GM21737 (cell line): Measurements from ENCODE around the gene BMP2K.
"Not testable (repeated sequence)": the region's sequence is repeated elsewhere in the genome, so short reads cannot be mapped to it uniquely, and the experiment has no call there.

Experiments
- ATAC-seq: cut with Tn5 transposase; IDR thresholded peaks from one replicate; pipeline ENCODE4 v1.9.1; 2021; ENCODE audit warnings: mild to moderate bottlenecking, moderate library complexity; ENCODE audit not compliant: unreplicated experiment

The BMP2K gene

DNA sequence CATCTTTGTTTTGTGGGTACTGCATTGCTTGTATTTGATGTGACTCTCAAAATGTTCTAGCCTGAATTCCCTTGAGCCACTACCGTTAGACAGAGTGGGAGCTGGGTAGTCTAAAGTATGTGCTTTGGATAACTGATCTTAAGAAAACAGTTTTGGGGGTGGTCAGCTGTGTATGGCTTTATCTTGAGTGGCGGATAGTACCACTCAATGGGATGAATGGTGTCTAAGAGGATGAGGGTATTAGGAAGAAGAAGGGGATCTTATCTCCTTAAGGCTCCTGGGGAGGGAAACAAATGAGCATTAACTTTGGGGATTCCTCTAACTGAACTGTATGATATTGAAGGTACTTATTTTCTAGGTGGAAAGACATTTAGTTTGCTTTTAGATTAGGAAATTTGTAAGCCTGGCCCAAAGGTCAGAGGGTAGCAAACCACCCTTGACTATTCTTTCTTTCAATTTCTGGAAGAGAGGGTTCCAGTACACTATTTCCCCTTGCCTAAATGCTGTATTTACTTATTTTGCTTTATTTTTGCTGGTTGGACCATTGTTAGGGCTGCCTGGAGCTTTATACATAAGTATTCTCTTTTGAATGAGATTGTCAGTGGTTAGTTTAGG, 11.3 kb downstream of the BMP2K start:
- no peak for ATAC-seq

DNA sequence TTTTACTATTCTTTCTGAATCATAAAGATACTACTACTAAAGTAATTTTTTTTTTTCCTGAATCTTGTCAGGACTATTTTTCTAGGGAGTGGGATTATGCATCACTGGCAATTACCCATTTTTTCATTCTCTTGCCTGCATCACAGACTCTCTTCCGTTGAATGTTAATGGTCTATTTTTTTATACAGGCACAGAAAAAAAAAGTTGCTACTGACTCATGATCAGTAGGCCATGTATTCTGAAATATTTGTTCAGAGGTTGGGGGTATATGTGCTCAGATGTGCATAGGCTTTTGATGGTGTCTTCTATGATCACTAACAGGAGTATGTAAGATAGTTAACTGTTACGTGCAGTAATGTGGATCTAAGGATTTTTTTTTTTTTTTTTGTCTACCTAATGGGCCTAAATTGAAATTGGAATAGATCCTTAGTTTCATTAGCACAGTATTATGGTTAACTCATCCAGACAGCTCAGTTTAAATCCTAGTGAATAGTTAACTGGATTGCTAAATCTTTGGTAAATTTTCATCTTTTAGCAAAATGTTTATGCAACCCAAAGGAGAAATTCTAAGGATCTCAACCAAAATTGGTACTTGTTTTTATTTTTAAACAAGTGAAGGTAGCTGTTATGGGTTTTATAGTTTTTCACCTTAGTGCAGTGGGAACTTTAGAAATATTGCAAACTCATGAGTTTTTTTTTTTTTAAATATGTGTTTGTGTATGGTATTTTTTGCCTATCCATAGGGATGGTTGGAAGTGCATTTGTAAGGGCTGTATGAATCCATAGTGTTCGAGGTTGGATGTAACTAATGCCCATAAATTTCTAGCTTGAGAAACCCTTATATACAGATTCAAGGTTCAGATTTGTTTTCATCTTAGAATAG, 12.1 kb downstream of the BMP2K start:
- no peak for ATAC-seq

DNA sequence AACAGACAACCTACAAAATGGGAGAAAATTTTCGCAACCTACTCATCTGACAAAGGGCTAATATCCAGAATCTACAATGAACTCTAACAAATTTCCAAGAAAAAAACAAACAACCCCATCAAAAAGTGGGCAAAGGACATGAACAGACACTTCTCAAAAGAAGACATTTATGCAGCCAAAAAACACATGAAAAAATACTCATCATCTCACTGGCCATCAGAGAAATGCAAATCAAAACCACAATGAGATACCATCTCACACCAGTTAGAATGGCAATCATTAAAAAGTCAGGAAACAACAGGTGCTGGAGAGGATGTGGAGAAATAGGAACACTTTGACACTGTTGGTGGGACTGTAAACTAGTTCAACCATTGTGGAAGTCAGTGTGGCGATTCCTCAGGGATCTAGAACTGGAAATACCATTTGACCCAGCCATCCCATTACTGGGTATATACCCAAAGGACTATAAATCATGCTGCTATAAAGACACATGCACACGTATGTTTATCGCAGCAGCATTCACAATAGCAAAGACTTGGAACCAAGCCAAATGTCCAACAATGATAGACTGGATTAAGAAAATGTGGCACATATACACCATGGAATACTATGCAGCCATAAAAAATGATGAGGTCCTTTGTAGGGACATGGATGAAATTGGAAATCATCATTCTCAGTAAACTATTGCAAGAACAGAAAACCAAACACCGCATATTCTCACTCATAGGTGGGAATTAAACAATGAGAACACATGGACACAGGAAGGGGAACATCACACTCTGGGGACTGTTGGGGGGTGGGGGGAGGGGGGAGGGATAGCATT, 19.7 kb downstream of the BMP2K start:
- ATAC-seq, result not testable (repeated sequence)

DNA sequence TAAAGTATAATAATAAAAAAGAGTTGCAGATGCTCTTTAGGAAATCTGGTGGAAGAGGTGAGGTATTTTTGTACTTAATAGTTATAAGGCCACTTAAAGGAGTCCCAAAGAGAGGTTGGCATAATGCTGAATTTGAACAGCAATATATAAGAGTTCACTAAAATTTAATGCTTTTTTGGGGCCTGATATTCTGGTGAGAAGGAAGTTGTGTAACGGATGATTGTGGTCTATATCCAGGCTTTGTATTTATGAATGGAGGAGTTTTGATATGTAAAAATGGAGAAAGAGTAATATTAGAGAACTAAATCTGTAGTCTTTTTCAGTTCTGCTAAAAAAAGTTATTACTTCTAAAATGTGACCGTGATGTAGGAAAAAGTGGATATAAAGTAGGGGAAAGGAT, 20.4 kb downstream of the BMP2K start:
- no peak for ATAC-seq

DNA sequence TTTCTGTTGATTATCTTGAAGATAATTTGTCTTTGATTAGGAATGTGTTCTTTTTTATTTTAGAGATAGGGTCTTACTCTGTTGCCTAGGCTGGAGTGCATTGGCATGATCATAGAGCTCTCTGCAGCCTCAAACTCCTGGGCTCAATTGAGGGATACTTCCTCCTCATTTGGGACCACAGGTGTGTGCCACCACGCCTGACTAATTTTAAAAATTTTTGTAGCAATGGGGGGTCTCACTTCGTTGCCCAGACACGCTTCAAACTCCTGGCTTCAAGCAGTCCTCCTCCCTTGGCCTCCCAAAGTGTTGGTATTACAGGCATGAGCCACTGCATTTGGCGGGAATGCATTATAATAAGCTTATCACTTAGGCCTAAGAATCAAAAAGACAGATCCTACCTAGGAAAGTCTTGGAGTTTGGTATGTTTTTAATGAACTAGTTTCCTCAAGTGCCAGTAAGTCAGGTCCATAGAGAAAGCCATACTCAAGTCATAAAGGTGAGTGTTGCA, 21.7 kb downstream of the BMP2K start:
- no peak for ATAC-seq

DNA sequence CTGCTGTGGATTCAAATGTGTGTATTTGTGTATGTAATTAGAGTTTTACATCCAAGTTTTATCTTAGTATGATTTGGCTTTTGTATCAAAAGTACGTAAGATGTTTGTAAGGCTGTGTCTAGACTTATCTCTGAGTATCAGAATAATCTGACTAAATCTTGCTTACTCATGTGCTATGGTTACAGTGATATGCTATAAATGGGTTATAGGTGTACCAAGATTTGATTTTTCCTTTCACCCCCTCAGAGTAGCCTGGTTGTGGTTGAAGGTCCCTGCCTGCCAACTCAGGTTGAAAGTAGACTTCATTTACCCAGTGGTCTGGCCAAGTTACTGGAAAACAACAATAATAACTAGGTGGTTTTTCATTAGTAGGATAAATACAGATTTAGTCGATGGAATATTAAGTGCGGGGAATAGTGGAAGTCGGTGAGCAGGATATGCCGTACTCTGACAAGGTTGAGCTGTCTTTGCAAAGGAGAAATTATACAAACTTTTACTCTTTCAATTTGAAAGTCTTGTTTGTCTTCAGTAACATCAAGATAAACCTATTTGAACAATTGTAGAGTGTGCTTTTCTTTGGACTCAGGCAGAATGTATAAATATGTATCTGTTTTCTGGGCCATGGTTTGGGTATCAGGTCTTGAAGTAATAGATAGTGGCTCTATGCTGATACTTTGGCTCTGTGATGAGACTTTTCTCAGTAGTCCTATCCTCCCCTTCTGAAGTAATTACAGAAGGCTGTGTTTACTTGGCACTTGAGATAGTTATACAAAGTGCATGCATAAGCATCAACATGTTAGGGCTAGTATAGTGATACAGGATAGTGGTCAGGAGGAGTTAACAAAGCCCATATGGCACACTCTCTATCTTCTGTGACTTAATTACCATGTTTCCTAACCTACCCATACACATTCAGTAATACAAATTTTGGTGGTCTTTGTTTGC, 23.7 kb downstream of the BMP2K start:
- ATAC-seq, result no peak

DNA sequence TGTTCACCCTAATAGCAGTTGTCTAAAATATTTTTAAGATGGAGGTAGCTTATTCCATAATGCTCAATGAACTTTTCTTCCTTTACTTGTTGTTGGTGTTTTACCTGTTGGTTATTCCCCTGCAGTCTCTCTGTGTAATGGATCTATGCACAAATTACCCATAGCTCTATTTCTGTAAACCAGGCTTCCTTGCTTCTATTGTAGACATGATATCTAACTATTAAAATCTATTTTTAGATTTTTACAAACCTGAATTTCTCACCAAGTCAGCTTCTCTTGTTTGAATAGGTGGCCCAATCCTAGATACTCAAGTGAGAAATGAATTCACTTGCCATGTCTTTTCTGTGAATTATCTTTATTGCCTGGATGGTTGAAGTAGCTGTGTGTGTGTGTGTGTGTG, 24.8 kb downstream of the BMP2K start:
- no peak for ATAC-seq

DNA sequence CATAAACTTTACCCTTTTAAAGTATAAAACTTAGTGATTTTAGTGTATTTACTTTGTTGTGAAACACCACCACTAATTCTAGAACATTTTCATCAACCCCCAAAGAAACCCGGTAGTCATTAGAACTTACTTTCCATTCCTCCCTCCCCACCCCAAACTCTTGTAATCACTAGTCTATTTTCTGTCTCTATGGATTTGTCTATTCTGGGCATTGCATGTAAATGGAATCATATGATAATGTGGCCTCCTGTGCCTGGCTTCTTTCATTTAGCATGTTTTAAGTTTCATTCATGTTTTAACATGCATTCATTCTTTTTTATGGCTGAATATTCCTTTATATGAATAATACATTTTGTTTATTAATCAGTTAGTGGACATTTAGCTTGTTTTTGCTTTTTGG, 27.8 kb downstream of the BMP2K start:
- ATAC-seq, result no peak

DNA sequence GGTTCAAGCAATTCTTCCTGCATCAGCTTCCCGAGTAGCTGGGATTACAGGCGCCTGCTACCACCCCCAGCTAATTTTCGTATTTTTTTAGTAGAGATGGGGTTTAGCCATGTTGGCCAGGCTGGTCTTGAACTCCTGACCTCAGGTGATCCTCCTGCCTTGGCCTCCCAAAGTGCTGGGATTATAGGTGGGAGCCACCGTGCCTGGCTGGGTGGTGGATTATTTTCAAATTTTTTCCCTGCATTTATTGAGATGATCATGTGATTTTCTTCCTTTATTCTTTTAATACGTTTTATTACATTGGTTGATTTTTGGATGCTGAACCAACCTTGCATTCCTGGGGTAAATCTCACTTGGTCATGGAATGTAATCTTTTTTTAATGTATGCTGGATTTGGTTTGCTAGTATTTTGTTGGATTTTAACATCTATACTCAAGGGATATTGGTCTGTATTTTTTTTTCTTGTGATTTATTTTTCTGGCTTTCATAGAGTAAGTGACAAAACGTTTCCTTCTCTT, 30.9 kb downstream of the BMP2K start:
- ATAC-seq, result no peak

DNA sequence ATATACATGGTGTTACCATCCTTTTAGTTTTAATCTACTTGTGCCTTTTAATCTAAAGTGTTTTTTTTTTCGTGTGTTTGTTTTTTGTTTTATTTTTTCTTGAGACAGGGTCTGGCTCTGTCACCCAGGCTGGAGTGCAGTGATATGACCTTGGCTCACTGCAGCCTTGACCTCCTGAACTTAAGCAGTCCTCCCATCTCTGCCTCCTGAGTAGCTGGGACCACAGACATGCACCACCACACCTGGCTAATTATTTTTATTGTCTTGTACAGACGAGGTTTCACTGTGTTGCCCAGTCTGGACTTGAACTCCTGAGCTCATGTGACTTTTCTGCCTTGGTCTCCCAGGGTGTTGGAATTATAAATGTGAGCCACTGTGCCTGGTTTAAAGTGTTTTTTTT, 33.1 kb downstream of the BMP2K start:
- no peak for ATAC-seq

DNA sequence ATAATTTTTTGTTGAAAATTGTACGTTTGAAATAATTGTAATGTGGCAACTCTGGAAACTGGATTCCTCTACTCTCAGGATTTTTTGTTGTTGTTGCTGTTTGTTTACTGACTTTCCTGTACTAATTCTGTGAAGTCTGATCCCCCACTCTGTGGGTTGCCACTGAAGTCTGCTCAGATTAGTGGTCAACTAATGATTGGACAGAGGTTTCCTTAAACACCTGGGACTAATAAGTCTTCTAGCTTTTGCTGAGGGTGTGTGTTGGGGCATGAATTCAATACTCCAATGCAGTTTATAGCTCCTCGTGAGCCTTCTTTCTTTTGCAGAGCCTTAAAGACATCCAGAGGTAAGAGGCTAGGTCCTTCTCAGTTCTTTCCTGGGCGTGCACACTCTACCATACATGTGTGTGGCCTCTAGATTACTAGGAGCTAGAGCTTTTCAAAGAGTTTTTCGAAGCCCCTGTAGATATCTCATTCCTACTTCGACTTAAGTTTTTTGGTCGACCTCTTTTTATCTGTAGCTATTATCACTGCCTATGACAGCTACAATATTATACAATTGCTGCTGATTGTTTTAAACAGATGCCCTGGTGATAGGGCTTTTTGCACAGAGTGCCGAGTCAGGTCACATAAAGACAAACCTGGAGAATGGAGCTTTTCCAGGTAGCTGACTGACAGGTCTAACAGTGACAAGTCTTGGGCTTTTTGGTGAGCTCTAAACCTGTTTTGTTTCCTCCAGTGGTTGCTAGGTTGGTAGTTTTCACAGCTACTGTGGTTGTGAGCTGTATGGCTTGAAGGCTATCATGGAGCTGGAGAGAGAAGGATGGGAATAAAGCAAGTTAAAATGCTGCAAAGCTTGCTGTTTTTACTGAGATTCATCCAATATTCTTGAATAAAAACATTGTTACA, 34.0 kb downstream of the BMP2K start:
- no peak for ATAC-seq

DNA sequence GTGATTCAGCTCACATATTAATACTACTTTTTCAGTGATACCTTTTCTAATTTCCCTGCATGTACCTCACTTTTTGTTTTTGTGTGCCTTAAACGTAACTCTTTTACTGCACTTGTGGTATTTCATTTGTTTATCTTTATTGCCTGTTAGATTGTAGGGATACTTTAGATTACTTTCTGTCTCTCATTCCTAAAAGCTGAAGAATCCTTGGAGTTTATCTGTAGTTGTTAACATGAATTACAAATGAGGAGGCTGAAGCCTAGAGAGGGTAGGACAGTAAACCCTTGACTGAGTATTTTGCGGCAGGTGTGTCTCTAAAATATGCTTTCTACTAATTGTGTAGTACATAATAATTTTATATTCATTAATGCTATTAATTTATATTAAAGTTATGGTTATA, 34.9 kb downstream of the BMP2K start:
- ATAC-seq, result no peak

DNA sequence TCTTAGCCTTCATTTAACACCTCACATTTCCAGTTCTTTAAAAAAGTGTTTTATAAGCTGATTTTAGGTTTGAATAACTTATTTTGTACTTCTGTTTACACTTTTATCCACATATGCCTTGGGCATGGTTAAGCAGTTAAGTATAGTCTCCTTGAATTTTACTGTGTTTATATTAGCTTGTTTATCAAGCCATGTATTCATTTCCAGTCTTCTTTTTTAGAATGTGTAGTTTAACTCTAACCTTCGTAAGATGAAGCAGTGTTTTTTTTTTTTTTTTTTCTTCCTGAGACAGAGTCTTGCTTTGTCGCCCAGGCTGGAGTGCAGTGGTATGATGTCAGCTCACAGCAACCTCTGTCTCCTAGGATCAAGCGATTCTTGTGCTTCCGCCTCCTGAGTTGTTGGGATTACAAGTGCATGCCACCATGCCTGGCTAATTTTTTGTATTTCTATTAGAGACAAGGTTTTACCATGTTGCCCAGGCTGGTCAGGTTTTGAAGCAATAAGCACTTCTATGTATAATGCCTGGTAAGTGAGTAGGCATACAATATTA, 42.5 kb downstream of the BMP2K start:
- ATAC-seq, result no peak

DNA sequence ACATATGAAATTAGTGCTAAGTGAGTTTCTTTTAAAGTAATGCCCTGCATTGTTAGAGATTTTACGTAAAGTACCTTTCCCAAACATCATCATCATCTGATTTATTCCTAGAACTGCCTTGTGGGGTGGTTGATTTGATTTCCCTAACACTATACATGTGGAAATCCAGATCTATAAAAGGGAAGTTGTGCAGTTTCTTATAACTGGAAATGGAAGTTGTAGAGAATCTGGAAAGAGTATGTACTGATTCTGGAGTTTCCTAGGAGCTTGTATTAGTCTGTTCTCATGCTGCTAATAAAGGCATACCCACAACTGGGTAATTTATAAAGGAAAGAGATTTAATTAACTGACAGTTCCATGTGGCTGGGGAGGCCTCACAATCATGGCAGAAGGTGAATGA, 47.9 kb downstream of the BMP2K start:
- no peak for ATAC-seq

DNA sequence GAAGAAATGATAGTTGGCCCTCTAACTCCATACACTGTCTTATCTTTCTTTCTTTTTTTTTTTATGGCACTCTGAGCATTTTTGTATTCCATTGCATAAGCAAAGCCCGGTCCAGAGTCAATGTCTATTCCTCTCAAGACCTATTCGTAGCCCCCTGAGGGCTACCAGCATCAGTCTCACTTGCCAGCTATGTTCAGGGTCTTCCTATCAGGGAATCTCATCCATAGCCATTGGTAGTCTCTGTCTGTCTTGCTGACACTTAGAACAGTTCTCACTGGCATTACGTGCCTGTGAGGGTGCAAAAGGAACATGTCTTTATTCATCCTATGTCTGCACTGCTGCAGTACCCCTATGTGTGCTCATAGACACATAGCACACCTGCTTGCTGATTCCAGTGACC, 51.0 kb downstream of the BMP2K start:
- no peak for ATAC-seq

DNA sequence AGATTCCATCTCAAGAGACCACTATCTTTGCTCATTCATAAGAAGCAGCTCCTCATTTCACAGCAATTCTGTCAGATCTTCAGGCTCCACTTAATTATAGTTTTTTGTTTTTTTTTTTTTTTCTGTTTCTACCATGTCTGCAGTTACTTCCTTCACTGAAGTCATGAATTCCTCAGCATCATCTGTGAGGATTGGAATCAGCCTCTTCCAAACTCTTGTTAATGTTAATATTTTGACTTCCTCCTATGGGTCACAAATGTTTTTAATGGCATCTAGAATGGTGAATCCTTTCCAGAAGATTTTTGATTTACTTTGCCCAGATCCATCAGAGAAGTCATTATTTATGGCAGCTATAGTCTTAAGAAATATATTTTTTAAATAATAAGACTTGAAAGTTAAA, 53.1 kb downstream of the BMP2K start:
- ATAC-seq, result no peak

DNA sequence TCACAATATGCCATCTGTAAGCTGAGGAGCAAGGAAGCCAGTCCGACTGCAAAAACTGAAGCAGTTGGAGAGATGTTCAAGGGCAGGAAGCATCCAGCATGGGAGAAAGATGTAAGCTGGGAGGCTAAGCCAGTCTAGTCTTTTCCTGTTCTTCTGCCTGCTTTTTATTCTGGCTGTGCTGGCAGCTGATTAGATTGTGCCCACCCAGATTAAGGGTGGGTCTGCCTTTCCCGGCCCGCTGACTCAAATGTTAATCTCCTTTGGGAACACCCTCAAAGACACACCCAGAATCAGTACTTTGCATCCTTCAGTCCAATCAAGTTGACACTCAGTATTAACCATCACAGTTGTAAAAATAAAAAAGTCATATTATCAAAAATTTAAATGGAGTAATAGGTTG, 63.5 kb downstream of the BMP2K start:
- ATAC-seq, result not testable (repeated sequence)

DNA sequence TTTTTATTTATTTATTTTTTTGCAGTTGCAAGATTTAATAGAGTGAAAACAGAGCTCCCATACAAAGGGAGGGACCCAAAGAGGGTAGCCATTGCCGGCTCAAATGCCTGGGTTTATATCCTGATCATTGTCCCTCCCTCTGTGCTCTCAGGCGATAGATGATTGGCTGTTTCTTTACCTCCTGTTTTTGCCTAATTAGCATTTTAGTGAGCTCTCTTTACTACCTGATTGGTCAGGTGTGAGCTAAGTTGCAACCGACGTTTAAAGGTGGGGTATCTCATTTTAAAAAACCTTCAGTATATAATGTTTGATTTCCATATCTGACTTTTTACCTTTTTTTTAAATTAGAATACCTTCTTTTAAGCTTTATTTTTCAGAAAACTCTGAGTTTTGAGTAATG, 64.1 kb downstream of the BMP2K start:
- ATAC-seq, result not testable (repeated sequence)

DNA sequence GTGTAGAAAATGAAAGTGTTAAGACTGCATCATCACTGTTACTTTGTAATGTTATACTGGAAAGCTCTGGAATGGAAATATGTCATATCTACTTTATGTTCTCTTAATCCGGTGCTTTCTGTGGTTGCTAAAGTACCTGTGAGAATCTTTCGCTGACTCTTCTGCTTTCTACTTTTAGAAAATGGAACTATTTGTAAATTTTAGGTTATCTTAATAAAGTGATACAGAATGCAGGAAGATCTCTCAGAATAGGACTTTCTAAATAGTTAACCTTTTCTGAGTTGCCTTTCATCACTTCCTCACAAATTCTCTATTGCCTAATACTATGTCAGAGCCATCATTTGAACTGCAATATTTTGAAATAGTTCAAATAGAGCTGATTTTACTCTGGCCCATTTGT, 69.3 kb downstream of the BMP2K start:
- ATAC-seq, result peak; percentile 73
